ENCODE results near the gene PSMB2. TPM values are rescaled to one million over a fixed set of nuclear protein-coding genes. Genes with fewer than 3 reads are reported as not detected.
A peak's percentile ranks its signal among the peaks of the same experiment; 100 is the strongest.

The PSMB2 gene
- total RNA-seq, 1 donor from 2014 or later, result 66.3 TPM

- no peak for DNase-seq (ENCODE audit: extremely low spot score, unreplicated experiment)
- peak overlapping the region; percentile 58 for H3K27ac Mint-ChIP-seq
- H3K27me3 Mint-ChIP-seq, result peaks cover 46% of the 10 kb centered on the region
- no peaks in the 10 kb centered on the region for H3K9me3 Mint-ChIP-seq
- peaks cover 4% of the 10 kb centered on the region for H3K36me3 Mint-ChIP-seq
- TF ChIP-seq, protein P1, sequence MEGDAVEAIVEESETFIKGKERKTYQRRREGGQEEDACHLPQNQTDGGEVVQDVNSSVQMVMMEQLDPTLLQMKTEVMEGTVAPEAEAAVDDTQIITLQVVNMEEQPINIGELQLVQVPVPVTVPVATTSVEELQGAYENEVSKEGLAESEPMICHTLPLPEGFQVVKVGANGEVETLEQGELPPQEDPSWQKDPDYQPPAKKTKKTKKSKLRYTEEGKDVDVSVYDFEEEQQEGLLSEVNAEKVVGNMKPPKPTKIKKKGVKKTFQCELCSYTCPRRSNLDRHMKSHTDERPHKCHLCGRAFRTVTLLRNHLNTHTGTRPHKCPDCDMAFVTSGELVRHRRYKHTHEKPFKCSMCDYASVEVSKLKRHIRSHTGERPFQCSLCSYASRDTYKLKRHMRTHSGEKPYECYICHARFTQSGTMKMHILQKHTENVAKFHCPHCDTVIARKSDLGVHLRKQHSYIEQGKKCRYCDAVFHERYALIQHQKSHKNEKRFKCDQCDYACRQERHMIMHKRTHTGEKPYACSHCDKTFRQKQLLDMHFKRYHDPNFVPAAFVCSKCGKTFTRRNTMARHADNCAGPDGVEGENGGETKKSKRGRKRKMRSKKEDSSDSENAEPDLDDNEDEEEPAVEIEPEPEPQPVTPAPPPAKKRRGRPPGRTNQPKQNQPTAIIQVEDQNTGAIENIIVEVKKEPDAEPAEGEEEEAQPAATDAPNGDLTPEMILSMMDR (conservative IDR thresholded peaks at IDR 0.05), result no peak
- H3K4me1 Mint-ChIP-seq (ENCODE audit: unreplicated experiment), result peaks cover 9% of the 10 kb centered on the region
- peak overlapping the region; percentile 58 for H3K4me3 Mint-ChIP-seq
Observed at GRCh38 chr1:35644204-35644603, 2.9 kb upstream of the PSMB2 start.

- H3K4me1 Mint-ChIP-seq (ENCODE audit: unreplicated experiment), result peaks cover 16% of the 10 kb centered on the region
- DNase-seq (ENCODE audit: extremely low spot score, unreplicated experiment), result no peak
- peaks cover 36% of the 10 kb centered on the region for H3K27me3 Mint-ChIP-seq
- H3K9me3 Mint-ChIP-seq, result no peaks in the 10 kb centered on the region
- TF ChIP-seq, protein P1 (conservative IDR thresholded peaks at IDR 0.05), result no peak
- peak overlapping the region; percentile 100 for H3K27ac Mint-ChIP-seq
- peaks cover 7% of the 10 kb centered on the region for H3K36me3 Mint-ChIP-seq
- peak overlapping the region; percentile 100 for H3K4me3 Mint-ChIP-seq
Observed at GRCh38 chr1:35642471-35642955, 1.2 kb upstream of the PSMB2 start.

DNA sequence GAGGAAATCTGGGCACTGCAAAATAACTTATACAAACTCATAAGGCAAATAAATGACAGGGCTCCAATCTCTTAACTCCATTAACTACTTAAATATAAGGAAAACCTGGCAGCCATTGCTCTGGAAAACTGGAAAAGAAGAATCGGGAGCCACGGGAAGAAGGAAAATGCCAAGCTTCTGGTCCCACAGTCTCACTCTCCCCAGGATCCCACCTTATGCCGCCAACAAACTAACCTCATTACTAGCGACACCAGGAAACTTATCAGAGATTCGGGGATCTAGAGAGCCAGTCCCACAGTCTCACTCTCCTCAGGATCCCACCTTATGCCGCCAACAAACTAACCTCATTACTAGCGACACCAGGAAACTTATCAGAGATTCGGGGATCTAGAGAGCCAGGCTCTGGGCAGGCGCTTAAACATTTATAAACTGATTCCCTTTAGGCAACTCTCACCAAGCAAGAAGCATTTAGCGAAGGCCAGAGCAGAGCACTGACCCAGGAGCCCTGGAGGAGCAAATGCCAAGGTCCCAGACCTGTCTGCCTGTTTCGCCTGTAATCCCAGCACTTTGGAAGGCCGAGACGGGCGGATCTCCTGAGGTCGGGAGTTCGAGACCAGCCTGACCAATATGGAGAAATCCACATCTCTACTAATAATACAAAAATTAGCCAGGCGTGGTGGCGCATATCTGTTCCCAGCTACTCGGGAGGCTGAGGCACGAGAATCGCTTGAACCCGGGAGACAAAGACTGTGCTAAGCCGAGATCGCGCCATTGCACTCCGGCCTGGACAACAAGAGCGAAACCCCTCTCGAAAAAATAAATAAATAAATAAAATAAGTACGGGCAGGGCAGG is 720 bp downstream of the PSMB2 start:
- H3K4me1 Mint-ChIP-seq (ENCODE audit: unreplicated experiment), result peaks cover 20% of the 10 kb centered on the region
- peak overlapping the region; percentile 100 for H3K4me3 Mint-ChIP-seq
- H3K27ac Mint-ChIP-seq, result peak overlapping the region; percentile 100
- no peak for DNase-seq (ENCODE audit: extremely low spot score, unreplicated experiment)
- TF ChIP-seq, protein P1 (conservative IDR thresholded peaks at IDR 0.05), result no peak
- H3K9me3 Mint-ChIP-seq, result no peaks in the 10 kb centered on the region
- peaks cover 19% of the 10 kb centered on the region for H3K27me3 Mint-ChIP-seq
- H3K36me3 Mint-ChIP-seq, result peaks cover 11% of the 10 kb centered on the region

GRCh38 chr1:35637401-35637809 is 3.9 kb downstream of the PSMB2 start:
- TF ChIP-seq, protein P1 (conservative IDR thresholded peaks at IDR 0.05), result no peak
- Mint-ChIP-seq H3K4me1 (ENCODE audit: unreplicated experiment) (peaks cover 20% of the 10 kb centered on the region), H3K9me3 (no peaks in the 10 kb centered on the region), H3K4me3 (peak overlapping the region; percentile 66), H3K36me3 (peaks cover 14% of the 10 kb centered on the region), H3K27ac (peak overlapping the region; percentile 86), H3K27me3 (peaks cover 5% of the 10 kb centered on the region)
- no peak for DNase-seq (ENCODE audit: extremely low spot score, unreplicated experiment)

DNA sequence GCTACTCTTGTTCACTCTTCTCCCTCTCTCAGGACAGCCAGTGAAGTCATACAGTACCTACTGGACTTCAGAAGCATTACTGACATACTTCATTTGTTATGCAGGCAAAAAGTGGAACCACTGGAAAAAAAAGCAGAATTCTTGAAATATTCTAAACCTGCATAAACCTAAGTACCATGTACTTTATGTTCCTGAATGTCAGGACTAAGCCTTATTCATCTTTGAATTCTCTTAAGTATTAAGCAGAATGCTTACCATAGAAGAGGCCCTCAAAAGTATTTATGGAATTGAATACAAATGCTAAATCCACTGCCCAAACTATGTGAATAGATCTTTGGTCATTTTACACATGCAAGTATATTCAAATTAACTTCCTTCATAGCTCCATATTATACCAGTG is 7.8 kb downstream of the PSMB2 start:
- TF ChIP-seq, protein P1 (conservative IDR thresholded peaks at IDR 0.05), result no peak
- H3K9me3 Mint-ChIP-seq, result no peaks in the 10 kb centered on the region
- no peak overlapping the region for H3K27ac Mint-ChIP-seq
- H3K4me1 Mint-ChIP-seq (ENCODE audit: unreplicated experiment), result peaks cover 9% of the 10 kb centered on the region
- H3K4me3 Mint-ChIP-seq, result no peak overlapping the region
- H3K27me3 Mint-ChIP-seq, result no peaks in the 10 kb centered on the region
- peaks cover 19% of the 10 kb centered on the region for H3K36me3 Mint-ChIP-seq
- DNase-seq (ENCODE audit: extremely low spot score, unreplicated experiment), result no peak

All from type B pancreatic cell (in vitro differentiated cells).